K562 (cell line): ENCODE results near the gene UBN2. TPM values are rescaled to one million over a fixed set of nuclear protein-coding genes. Genes with fewer than 3 reads are reported as not detected.

Experiments
- BRD4 ChIP-seq: fragments of 200-600 bp; sonication (generic); IDR thresholded peaks from 2 replicates; pipeline ENCODE4 v1.6.1; 2017; ENCODE audit warnings: inconsistent platforms
- CBX5 ChIP-seq: IDR thresholded peaks from 2 replicates; pipeline ENCODE4 v1.6.1; 2014; ENCODE audit warnings: low read depth, borderline replicate concordance
- CEBPG ChIP-seq, 3 experiments: fragments of 200-800 bp in 1 of 3; sonication (Bioruptor generic) in 1 of 3; sonication (generic) in 1 of 3; formaldehyde crosslinking in 1 of 3; IDR thresholded peaks in 2 of 3; conservative IDR thresholded peaks in 1 of 3; 2 replicates each; pipeline versions ENCODE4 v1.6.1 to v1.8.0; 2016 to 2022; ENCODE audit warnings: missing compliant biosample characterization in 2 of 3, missing genetic modification characterization in 2 of 3, mild to moderate bottlenecking in 1 of 3, missing genetic modification reagents in 1 of 3
- MAFF ChIP-seq: IDR thresholded peaks from 2 replicates; pipeline ENCODE4 v1.6.1; 2012; ENCODE audit warnings: low read length, improper control_type of control experiment
- MCM3 ChIP-seq: fragments of 450-650 bp; IDR thresholded peaks from 2 replicates; pipeline ENCODE4 v1.6.1; 2016
- SRSF3 ChIP-seq: fragments of 200-400 bp; formaldehyde crosslinking; IDR thresholded peaks from 2 replicates; pipeline ENCODE4 v1.6.1; 2016; ENCODE audit warnings: mild to moderate bottlenecking, low read length, moderate library complexity; ENCODE audit not compliant: insufficient read depth
- ZNF354B ChIP-seq: fragments of 250-450 bp; sonication (Bioruptor Pico); IDR thresholded peaks from 2 replicates; pipeline ENCODE4 v1.4.0; 2020
- polyA plus RNA-seq, 8 experiments: library from polyadenylated mRNA; depleted of rRNA in 4 of 8; stranded (reverse) in 5 of 8; unstranded in 3 of 8; fragments of >200 nt; fragmentation: Nextera tagmentation in 2 of 8; fragmentation: Illumina TruSeq in 1 of 8; extraction: Ambion mirVana in 2 of 8; extraction: Trizol in 1 of 8; gene quantifications; 2 replicates each; pipeline versions ENCODE4 v1.2.1 to v1.2.3, GENCODE V29; 2011 to 2014; ENCODE audit warnings: inconsistent platforms in 1 of 8, missing spikeins in 1 of 8
- total RNA-seq, 7 experiments: library from RNA; depleted of rRNA in 6 of 7; stranded (reverse); fragments of >200 nt in 6 of 7; fragmentation: Illumina TruSeq in 2 of 7; extraction: Trizol in 2 of 7; gene quantifications; 2 replicates each; pipeline versions ENCODE4 v1.2.1 to v1.2.3, GENCODE V29; 2011 to 2021; ENCODE audit warnings: low replicate concordance in 1 of 7
- TF ChIP-seq, protein P1 (sequence below): fragments of 450-650 bp; IDR thresholded peaks from 2 replicates; pipeline ENCODE4 v1.6.1; 2016; ENCODE audit warnings: borderline replicate concordance
- TF ChIP-seq, protein P2 (sequence below): sonication (generic); formaldehyde crosslinking; IDR thresholded peaks from 2 replicates; pipeline ENCODE4 v1.8.0; 2022; ENCODE audit warnings: missing genetic modification reagents, mild to moderate bottlenecking, moderate library complexity, borderline replicate concordance

Gene UBN2
- total and polyA plus RNA-seq, 9 of the 15 experiments (the other 6 are each of a cell fraction or from before 2014, with no cell fraction given), result 1.2 to 19.5 (median 9.9) TPM

DNA sequence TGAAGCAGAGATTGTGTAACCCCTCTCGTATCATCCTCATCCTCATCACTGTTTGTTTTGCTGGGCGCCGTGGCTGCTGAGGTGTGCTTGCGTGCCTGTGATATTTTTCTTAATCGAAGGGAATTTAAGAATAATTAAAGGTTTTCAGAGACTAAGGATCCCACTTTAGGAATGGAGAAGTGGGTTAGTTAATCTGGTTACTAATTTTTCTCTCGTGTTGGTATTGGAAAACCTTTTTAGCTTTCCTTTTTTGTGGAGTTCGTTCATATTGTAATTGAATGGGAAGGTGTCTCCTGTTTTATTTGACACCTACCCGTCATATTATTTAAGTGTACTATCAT is 1.3 kb downstream of the UBN2 start (continued):
- TF ChIP-seq, protein P1, sequence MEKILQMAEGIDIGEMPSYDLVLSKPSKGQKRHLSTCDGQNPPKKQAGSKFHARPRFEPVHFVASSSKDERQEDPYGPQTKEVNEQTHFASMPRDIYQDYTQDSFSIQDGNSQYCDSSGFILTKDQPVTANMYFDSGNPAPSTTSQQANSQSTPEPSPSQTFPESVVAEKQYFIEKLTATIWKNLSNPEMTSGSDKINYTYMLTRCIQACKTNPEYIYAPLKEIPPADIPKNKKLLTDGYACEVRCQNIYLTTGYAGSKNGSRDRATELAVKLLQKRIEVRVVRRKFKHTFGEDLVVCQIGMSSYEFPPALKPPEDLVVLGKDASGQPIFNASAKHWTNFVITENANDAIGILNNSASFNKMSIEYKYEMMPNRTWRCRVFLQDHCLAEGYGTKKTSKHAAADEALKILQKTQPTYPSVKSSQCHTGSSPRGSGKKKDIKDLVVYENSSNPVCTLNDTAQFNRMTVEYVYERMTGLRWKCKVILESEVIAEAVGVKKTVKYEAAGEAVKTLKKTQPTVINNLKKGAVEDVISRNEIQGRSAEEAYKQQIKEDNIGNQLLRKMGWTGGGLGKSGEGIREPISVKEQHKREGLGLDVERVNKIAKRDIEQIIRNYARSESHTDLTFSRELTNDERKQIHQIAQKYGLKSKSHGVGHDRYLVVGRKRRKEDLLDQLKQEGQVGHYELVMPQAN, result 0 out of 2 replicates have a peak, but pooled peaks have one; percentile 5
- TF ChIP-seq SRSF3 (no peak), MCM3 (no peak), ZNF354B (CRISPR knock-in tag) (no peak), CEBPG (CRISPR knock-in tag; IDR thresholded peaks at IDR 0.05) (peak; percentile 87), CEBPG (tag; conservative IDR thresholded peaks at IDR 0.05 in 1 of 2, IDR thresholded peaks at IDR 0.05 in 1 of 2) (peak; percentile 80 to 95; a peak in 3 of 4 replicates), MAFF (no peak), BRD4 (peak; percentile 62; the same call in 1 of the 2 replicates), CBX5 (no peak)
- TF ChIP-seq, protein P2, sequence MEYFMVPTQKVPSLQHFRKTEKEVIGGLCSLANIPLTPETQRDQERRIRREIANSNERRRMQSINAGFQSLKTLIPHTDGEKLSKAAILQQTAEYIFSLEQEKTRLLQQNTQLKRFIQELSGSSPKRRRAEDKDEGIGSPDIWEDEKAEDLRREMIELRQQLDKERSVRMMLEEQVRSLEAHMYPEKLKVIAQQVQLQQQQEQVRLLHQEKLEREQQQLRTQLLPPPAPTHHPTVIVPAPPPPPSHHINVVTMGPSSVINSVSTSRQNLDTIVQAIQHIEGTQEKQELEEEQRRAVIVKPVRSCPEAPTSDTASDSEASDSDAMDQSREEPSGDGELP (CRISPR knock-in tag), result no peak
